ENCODE data around the gene SLC2A13.

The SLC2A13 gene

GRCh38 chr12:40015345-40015744 is 90.5 kb downstream of the SLC2A13 start:
- TF ChIP-seq, protein P1, sequence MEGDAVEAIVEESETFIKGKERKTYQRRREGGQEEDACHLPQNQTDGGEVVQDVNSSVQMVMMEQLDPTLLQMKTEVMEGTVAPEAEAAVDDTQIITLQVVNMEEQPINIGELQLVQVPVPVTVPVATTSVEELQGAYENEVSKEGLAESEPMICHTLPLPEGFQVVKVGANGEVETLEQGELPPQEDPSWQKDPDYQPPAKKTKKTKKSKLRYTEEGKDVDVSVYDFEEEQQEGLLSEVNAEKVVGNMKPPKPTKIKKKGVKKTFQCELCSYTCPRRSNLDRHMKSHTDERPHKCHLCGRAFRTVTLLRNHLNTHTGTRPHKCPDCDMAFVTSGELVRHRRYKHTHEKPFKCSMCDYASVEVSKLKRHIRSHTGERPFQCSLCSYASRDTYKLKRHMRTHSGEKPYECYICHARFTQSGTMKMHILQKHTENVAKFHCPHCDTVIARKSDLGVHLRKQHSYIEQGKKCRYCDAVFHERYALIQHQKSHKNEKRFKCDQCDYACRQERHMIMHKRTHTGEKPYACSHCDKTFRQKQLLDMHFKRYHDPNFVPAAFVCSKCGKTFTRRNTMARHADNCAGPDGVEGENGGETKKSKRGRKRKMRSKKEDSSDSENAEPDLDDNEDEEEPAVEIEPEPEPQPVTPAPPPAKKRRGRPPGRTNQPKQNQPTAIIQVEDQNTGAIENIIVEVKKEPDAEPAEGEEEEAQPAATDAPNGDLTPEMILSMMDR (IDR thresholded peaks at IDR 0.05; ENCODE audit: low read depth, low read length, missing control alignments): no peak
- in situ Hi-C loops (cut with HindIII; ENCODE audit: low pct_ligation_motif_present, low sequenced_read_pairs): no loop called here
- Histone ChIP-seq H3K27ac (no peak overlapping the region), H3K27me3 (replicated peaks) (no peaks in the 10 kb centered on the region), H3K4me3 (ENCODE audit: low read depth, low read length) (no peak overlapping the region), H3K36me3 (replicated peaks) (no peaks in the 10 kb centered on the region)
- no peak for DNase-seq

GRCh38 chr12:40013847-40014246 is 92.0 kb downstream of the SLC2A13 start:
- TF ChIP-seq, protein P1 (IDR thresholded peaks at IDR 0.05; ENCODE audit: low read depth, low read length, missing control alignments): no peak
- Histone ChIP-seq H3K36me3 (replicated peaks) (no peaks in the 10 kb centered on the region), H3K27ac (no peak overlapping the region), H3K27me3 (replicated peaks) (no peaks in the 10 kb centered on the region), H3K4me3 (ENCODE audit: low read depth, low read length) (no peak overlapping the region)
- in situ Hi-C loops (cut with HindIII; ENCODE audit: low pct_ligation_motif_present, low sequenced_read_pairs): no loop called here
- DNase-seq: no peak

DNA sequence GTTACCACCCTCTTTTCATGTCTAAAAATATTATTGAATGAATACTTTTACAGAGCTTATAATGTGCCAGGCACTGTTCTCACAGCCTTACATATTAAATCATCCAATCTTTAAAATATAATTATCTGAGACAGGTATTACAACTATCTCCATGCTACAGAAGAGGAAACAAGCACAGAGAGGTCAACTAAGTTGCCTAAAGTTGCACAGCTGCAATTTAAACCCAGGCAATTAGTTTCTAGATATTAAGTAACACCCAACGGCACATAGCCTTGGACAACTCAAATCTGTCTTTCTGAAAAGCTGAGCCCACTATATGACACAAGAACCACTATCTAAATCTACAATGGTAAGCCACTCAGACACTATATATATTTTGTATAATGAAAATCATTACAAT is 92.6 kb downstream of the SLC2A13 start:
- DNase-seq: no peak
- Histone ChIP-seq H3K27me3 (replicated peaks) (no peaks in the 10 kb centered on the region), H3K4me3 (ENCODE audit: low read depth, low read length) (no peak overlapping the region), H3K36me3 (replicated peaks) (no peaks in the 10 kb centered on the region), H3K27ac (no peak overlapping the region)
- in situ Hi-C loops (cut with HindIII; ENCODE audit: low pct_ligation_motif_present, low sequenced_read_pairs): no loop called here
- TF ChIP-seq, protein P1 (IDR thresholded peaks at IDR 0.05; ENCODE audit: low read depth, low read length, missing control alignments): no peak

- in situ Hi-C loops (cut with HindIII; ENCODE audit: low pct_ligation_motif_present, low sequenced_read_pairs): no loop called here
- Histone ChIP-seq H3K27ac (no peak overlapping the region), H3K4me3 (ENCODE audit: low read depth, low read length) (no peak overlapping the region), H3K36me3 (replicated peaks) (no peaks in the 10 kb centered on the region), H3K27me3 (replicated peaks) (no peaks in the 10 kb centered on the region)
- TF ChIP-seq, protein P1 (IDR thresholded peaks at IDR 0.05; ENCODE audit: low read depth, low read length, missing control alignments): no peak
- no peak for DNase-seq
These were observed 93.2 kb downstream of the SLC2A13 start for GRCh38 chr12:40012711-40013110.

GRCh38 chr12:40011775-40012129 is 94.1 kb downstream of the SLC2A13 start:
- TF ChIP-seq, protein P1 (IDR thresholded peaks at IDR 0.05; ENCODE audit: low read depth, low read length, missing control alignments): no peak
- DNase-seq: no peak
- Histone ChIP-seq H3K27ac (no peak overlapping the region), H3K4me3 (ENCODE audit: low read depth, low read length) (no peak overlapping the region), H3K36me3 (replicated peaks) (no peaks in the 10 kb centered on the region), H3K27me3 (replicated peaks) (no peaks in the 10 kb centered on the region)
- in situ Hi-C loops (cut with HindIII; ENCODE audit: low pct_ligation_motif_present, low sequenced_read_pairs): no loop called here
